Neural cell (in vitro differentiated cells): ENCODE results near the gene RALGPS1. TPM values are rescaled to one million over a fixed set of nuclear protein-coding genes. Genes with fewer than 3 reads are reported as not detected.

Experiments used
- H2AFZ ChIP-seq: fragments of 200-600, 300-800 bp; sonication (generic), shearing (Covaris generic); 2 replicates; pipeline ENCODE4 v1.6.0; 2014; ENCODE audit warnings: low read depth, mild to moderate bottlenecking, antibody characterized with exemption, low read length, moderate library complexity
- H3F3A ChIP-seq: fragments of 200-600 bp; shearing (Covaris generic); 2 replicates; pipeline ENCODE4 v1.6.1; 2016; ENCODE audit warnings: mild to moderate bottlenecking, moderate library complexity, mixed read lengths, antibody characterized with exemption, low read length; ENCODE audit not compliant: insufficient read depth, poor library complexity, severe bottlenecking
- H3K27ac ChIP-seq: fragments of 200-600, 300-800 bp; sonication (generic), shearing (Covaris generic); 2 replicates; pipeline ENCODE4 v1.5.1; 2014; ENCODE audit warnings: mild to moderate bottlenecking, low read length, moderate library complexity
- H3K27me3 ChIP-seq: fragments of 300-800, 200-600 bp; sonication (generic), shearing (Covaris generic); 2 replicates; pipeline ENCODE4 v1.6.0; 2014; ENCODE audit warnings: mild to moderate bottlenecking, low read depth, low read length, moderate library complexity; ENCODE audit not compliant: insufficient read depth
- H3K36me3 ChIP-seq: fragments of 300-800, 200-600 bp; sonication (generic), shearing (Covaris generic); 2 replicates; pipeline ENCODE4 v1.5.1; 2014; ENCODE audit warnings: mild to moderate bottlenecking, antibody characterized with exemption, low read length, moderate library complexity; ENCODE audit not compliant: insufficient read depth
- H3K4me2 ChIP-seq: fragments of 300-800, 200-600 bp; sonication (generic), shearing (Covaris generic); 2 replicates; pipeline ENCODE4 v1.6.0; 2014; ENCODE audit warnings: mild to moderate bottlenecking, low read length
- H3K4me3 ChIP-seq: fragments of 300-800, 200-600 bp; sonication (generic), shearing (Covaris generic); 2 replicates; pipeline ENCODE4 v1.5.1; 2014; ENCODE audit warnings: mild to moderate bottlenecking, low read length, moderate library complexity
- H3K79me2 ChIP-seq: fragments of 200-600 bp; shearing (Covaris generic); replicated peaks from 2 replicates; pipeline ENCODE4 v1.6.0; 2014; ENCODE audit warnings: mild to moderate bottlenecking, low read length, moderate library complexity; ENCODE audit not compliant: insufficient read depth
- H3K9ac ChIP-seq: fragments of 300-800, 200-600 bp; sonication (generic), shearing (Covaris generic); 2 replicates; pipeline ENCODE4 v1.6.1; 2016; ENCODE audit warnings: mild to moderate bottlenecking, low read length, mixed read lengths
- H3K9me2 ChIP-seq: fragments of 200-600 bp; shearing (Covaris generic); 2 replicates; pipeline ENCODE4 v1.6.1; 2016; ENCODE audit warnings: mild to moderate bottlenecking, low read length, mixed read lengths; ENCODE audit not compliant: insufficient read depth
- H3K9me3 ChIP-seq: fragments of 200-600, 300-800 bp; sonication (generic), shearing (Covaris generic); 2 replicates; pipeline ENCODE4 v1.6.1; 2016; ENCODE audit warnings: mild to moderate bottlenecking, mixed run types, low read length, moderate library complexity, mixed read lengths
- H4K20me1 ChIP-seq: fragments of 200-600 bp; shearing (Covaris generic); 2 replicates; pipeline ENCODE4 v1.6.1; 2016; ENCODE audit warnings: mild to moderate bottlenecking, mixed run types; ENCODE audit not compliant: insufficient read depth
- CTCF ChIP-seq: fragments of 450-650 bp; IDR thresholded peaks from 2 replicates; pipeline ENCODE4 v1.5.1; 2014; ENCODE audit warnings: antibody characterized with exemption, mild to moderate bottlenecking, moderate library complexity; ENCODE audit not compliant: poor library complexity, severe bottlenecking
- EP300 ChIP-seq: fragments of 450-650 bp; conservative IDR thresholded peaks from 2 replicates; pipeline ENCODE4 v1.6.1; 2014; ENCODE audit warnings: antibody characterized with exemption, mild to moderate bottlenecking, moderate library complexity; ENCODE audit not compliant: poor library complexity, severe bottlenecking
- EZH2 ChIP-seq: fragments of 200-600, 300-800 bp; shearing (Covaris generic), sonication (generic); IDR thresholded peaks from 2 replicates; pipeline ENCODE4 v1.6.1; 2014; ENCODE audit warnings: antibody characterized with exemption, low read length, borderline replicate concordance, mild to moderate bottlenecking; ENCODE audit not compliant: insufficient read depth, poor library complexity, severe bottlenecking
- MXI1 ChIP-seq: fragments of 450-650 bp; conservative IDR thresholded peaks from 2 replicates; pipeline ENCODE4 v1.6.1; 2014; ENCODE audit warnings: antibody characterized with exemption, mild to moderate bottlenecking; ENCODE audit not compliant: poor library complexity, severe bottlenecking
- POLR2AphosphoS5 ChIP-seq: IDR thresholded peaks from 2 replicates; pipeline ENCODE4 v1.6.1; 2012
- RAD21 ChIP-seq: fragments of 450-650 bp; conservative IDR thresholded peaks from 2 replicates; pipeline ENCODE4 v1.6.1; 2014; ENCODE audit warnings: antibody characterized with exemption, mild to moderate bottlenecking, moderate library complexity
- REST ChIP-seq: IDR thresholded peaks from 2 replicates; pipeline ENCODE4 v1.6.1; 2012; ENCODE audit warnings: borderline replicate concordance
- SMC3 ChIP-seq: fragments of 450-650 bp; conservative IDR thresholded peaks from 2 replicates; pipeline ENCODE4 v1.6.1; 2014; ENCODE audit warnings: antibody characterized with exemption, mild to moderate bottlenecking, moderate library complexity; ENCODE audit not compliant: poor library complexity
- TAF1 ChIP-seq: IDR thresholded peaks from 2 replicates; pipeline ENCODE4 v1.6.1; 2012; ENCODE audit warnings: low read depth
- polyA plus RNA-seq: library from polyadenylated mRNA; depleted of rRNA; stranded (reverse); fragments of >200 nt; gene quantifications from 2 replicates; pipeline ENCODE4 v1.2.3, GENCODE V29; 2014

RALGPS1 gene
- polyA plus RNA-seq, 1 donor from 2014 or later = 37.1 TPM

GRCh38 chr9:127133739-127134167 lies 219.2 kb downstream of the RALGPS1 start:
- Histone ChIP-seq H3K79me2 (no peaks in the 10 kb centered on the region), H3K9me3 (no peaks in the 10 kb centered on the region), H3K27ac (no peak overlapping the region), H3K36me3 (no peaks in the 10 kb centered on the region), H3K9me2 (no peaks in the 10 kb centered on the region), H3K4me2 (no peak overlapping the region), H3K4me3 (no peak overlapping the region), H2AFZ (no peak overlapping the region), H3K27me3 (no peaks in the 10 kb centered on the region), H3K9ac (no peak overlapping the region), H4K20me1 (no peaks in the 10 kb centered on the region), H3F3A (no peaks in the 10 kb centered on the region)
- TF ChIP-seq CTCF (no peak), RAD21 (no peak), MXI1 (no peak), REST (no peak)

- no peak overlapping the region for H3K4me2 ChIP-seq
- TF ChIP-seq REST = no peak
- TF ChIP-seq MXI1 = no peak
- no peak for TF ChIP-seq POLR2AphosphoS5
- no peak for TF ChIP-seq TAF1
- TF ChIP-seq CTCF = no peak
- TF ChIP-seq EP300 = no peak
- TF ChIP-seq EZH2 = no peak
- no peak for TF ChIP-seq SMC3
- no peak for TF ChIP-seq RAD21
- H3K9ac ChIP-seq = no peak overlapping the region
- no peak overlapping the region for H3K4me3 ChIP-seq
- no peaks in the 10 kb centered on the region for H3K27me3 ChIP-seq
- H4K20me1 ChIP-seq = no peaks in the 10 kb centered on the region
- H3K79me2 ChIP-seq = no peaks in the 10 kb centered on the region
- H3K9me3 ChIP-seq = no peaks in the 10 kb centered on the region
- H3K36me3 ChIP-seq = no peaks in the 10 kb centered on the region
- no peaks in the 10 kb centered on the region for H3F3A ChIP-seq
- no peak overlapping the region for H2AFZ ChIP-seq
- H3K27ac ChIP-seq = no peak overlapping the region
- H3K9me2 ChIP-seq = no peaks in the 10 kb centered on the region
Measured at GRCh38 chr9:127135056-127135745, 220.6 kb downstream of the RALGPS1 start.
